Measurements from ENCODE around the gene SH3PXD2A. TPM values are rescaled to one million over a fixed set of nuclear protein-coding genes. Genes with fewer than 3 reads are reported as not detected.

Gene SH3PXD2A
- total RNA-seq, 1 donor from 2014 or later = 56.2 TPM

GRCh38 chr10:103826885-103827284 is 28.5 kb downstream of the SH3PXD2A start:
- no peaks in the 10 kb centered on the region for H3K9me3 ChIP-seq
- no peak overlapping the region for H3K4me3 ChIP-seq
- no peaks in the 10 kb centered on the region for H3K36me3 ChIP-seq
- no peak overlapping the region for H3K27ac ChIP-seq
- TF ChIP-seq POLR2A (IDR thresholded peaks at IDR 0.05) (no peak), POLR2AphosphoS5 (IDR thresholded peaks at IDR 0.05; ENCODE audit: insufficient read depth in 1 of 2, low read depth in 1 of 2) (no peak), CTCF (IDR thresholded peaks at IDR 0.05) (no peak)
- H3K4me1 ChIP-seq = peaks cover 39% of the 10 kb centered on the region
- DNase-seq (ENCODE audit: extremely low spot score in 2 of 2) = no peak
- no peaks in the 10 kb centered on the region for H3K27me3 ChIP-seq
- intact Hi-C loops (cut with DNase I) = no loop called here

GRCh38 chr10:103824281-103824680 is 31.1 kb downstream of the SH3PXD2A start:
- no peak overlapping the region for H3K27ac ChIP-seq

GRCh38 chr10:103823706-103824272 is 31.6 kb downstream of the SH3PXD2A start:
- TF ChIP-seq POLR2AphosphoS5 (IDR thresholded peaks at IDR 0.05; ENCODE audit: insufficient read depth in 1 of 2, low read depth in 1 of 2) (no peak), POLR2A (IDR thresholded peaks at IDR 0.05) (no peak), CTCF (IDR thresholded peaks at IDR 0.05) (no peak)
- no peak for DNase-seq (ENCODE audit: extremely low spot score in 2 of 2)
- Histone ChIP-seq H3K4me1 (peaks cover 46% of the 10 kb centered on the region), H3K9me3 (no peaks in the 10 kb centered on the region), H3K27ac (no peak overlapping the region), H3K4me3 (no peak overlapping the region), H3K36me3 (no peaks in the 10 kb centered on the region), H3K27me3 (no peaks in the 10 kb centered on the region)
- intact Hi-C loops (cut with DNase I) = no loop called here

More at GRCh38 chr10:103824281-103824680, 31.1 kb downstream of the SH3PXD2A start:
- intact Hi-C loops (cut with DNase I) = no loop called here
- Histone ChIP-seq H3K27me3 (no peaks in the 10 kb centered on the region), H3K9me3 (no peaks in the 10 kb centered on the region), H3K4me3 (no peak overlapping the region), H3K36me3 (no peaks in the 10 kb centered on the region), H3K4me1 (peaks cover 49% of the 10 kb centered on the region)
- TF ChIP-seq POLR2A (IDR thresholded peaks at IDR 0.05) (no peak), POLR2AphosphoS5 (IDR thresholded peaks at IDR 0.05; ENCODE audit: insufficient read depth in 1 of 2, low read depth in 1 of 2) (no peak), CTCF (IDR thresholded peaks at IDR 0.05) (no peak)
- no peak for DNase-seq (ENCODE audit: extremely low spot score in 2 of 2)

- no peak for DNase-seq (ENCODE audit: extremely low spot score in 2 of 2)
- no peaks in the 10 kb centered on the region for H3K9me3 ChIP-seq
- no peaks in the 10 kb centered on the region for H3K36me3 ChIP-seq
- H3K27me3 ChIP-seq = no peaks in the 10 kb centered on the region
- TF ChIP-seq POLR2AphosphoS5 (IDR thresholded peaks at IDR 0.05; ENCODE audit: insufficient read depth in 1 of 2, low read depth in 1 of 2) = no peak
- no peak for TF ChIP-seq CTCF (IDR thresholded peaks at IDR 0.05)
- TF ChIP-seq POLR2A (IDR thresholded peaks at IDR 0.05) = no peak
- H3K4me1 ChIP-seq = peaks cover 38% of the 10 kb centered on the region
- no peak overlapping the region for H3K27ac ChIP-seq
- no peak overlapping the region for H3K4me3 ChIP-seq
- intact Hi-C loops (cut with DNase I) = no loop called here
These were observed 32.6 kb downstream of the SH3PXD2A start for GRCh38 chr10:103822800-103823199.

- intact Hi-C loops (cut with DNase I) = no loop called here
- no peak overlapping the region for H3K4me3 ChIP-seq
- no peaks in the 10 kb centered on the region for H3K36me3 ChIP-seq
- H3K27me3 ChIP-seq = no peaks in the 10 kb centered on the region
- no peak for DNase-seq (ENCODE audit: extremely low spot score in 2 of 2)
- H3K9me3 ChIP-seq = no peaks in the 10 kb centered on the region
- TF ChIP-seq POLR2A (IDR thresholded peaks at IDR 0.05) (no peak), POLR2AphosphoS5 (IDR thresholded peaks at IDR 0.05; ENCODE audit: insufficient read depth in 1 of 2, low read depth in 1 of 2) (no peak), CTCF (IDR thresholded peaks at IDR 0.05) (no peak)
- H3K4me1 ChIP-seq = peaks cover 32% of the 10 kb centered on the region
- H3K27ac ChIP-seq = no peak overlapping the region
These were observed 33.2 kb downstream of the SH3PXD2A start for GRCh38 chr10:103822107-103822716.
